Hepatocyte (in vitro differentiated cells): ENCODE data around the gene KRT7. TPM values are rescaled to one million over a fixed set of nuclear protein-coding genes. Genes with fewer than 3 reads are reported as not detected.

Experiments
- DNase-seq: peaks from one replicate; pipeline ENCODE4 v3.0.0-alpha.2; 2016; ENCODE audit warnings: low spot score
- H2AFZ ChIP-seq: fragments of 200-600 bp; sonication (generic); 2 replicates; pipeline ENCODE4 v1.6.0; 2016; ENCODE audit warnings: antibody characterized with exemption, mild to moderate bottlenecking
- H3K27ac ChIP-seq: fragments of 200-600 bp; sonication (generic); 2 replicates; pipeline ENCODE4 v1.5.1; 2016; ENCODE audit warnings: mild to moderate bottlenecking
- H3K27me3 ChIP-seq: fragments of 200-600 bp; sonication (generic); 2 replicates; pipeline ENCODE4 v1.6.1; 2016
- H3K36me3 ChIP-seq: fragments of 200-600 bp; sonication (generic); replicated peaks from 2 replicates; pipeline ENCODE4 v1.5.1; 2016; ENCODE audit warnings: low read depth; ENCODE audit not compliant: insufficient read depth
- H3K4me1 ChIP-seq: fragments of 200-600 bp; sonication (generic); 2 replicates; pipeline ENCODE4 v1.5.1; 2016; ENCODE audit warnings: mild to moderate bottlenecking, moderate library complexity; ENCODE audit not compliant: insufficient read depth
- H3K4me2 ChIP-seq: fragments of 200-600 bp; sonication (generic); 2 replicates; pipeline ENCODE4 v1.6.0; 2016
- H3K4me3 ChIP-seq: fragments of 200-600 bp; sonication (generic); 2 replicates; pipeline ENCODE4 v1.5.1; 2016; ENCODE audit warnings: mild to moderate bottlenecking
- H3K79me2 ChIP-seq: fragments of 200-600 bp; sonication (generic); 2 replicates; pipeline ENCODE4 v1.6.0; 2017; ENCODE audit warnings: mild to moderate bottlenecking
- H3K9me2 ChIP-seq: fragments of 200-600 bp; sonication (generic); replicated peaks from 2 replicates; pipeline ENCODE4 v1.6.0; 2017; ENCODE audit warnings: mild to moderate bottlenecking; ENCODE audit not compliant: insufficient read depth
- H3K9me3 ChIP-seq: fragments of 200-600 bp; sonication (generic); 2 replicates; pipeline ENCODE4 v1.5.1; 2016; ENCODE audit warnings: low read depth, mild to moderate bottlenecking
- H4K20me1 ChIP-seq: fragments of 200-600 bp; sonication (generic); 2 replicates; pipeline ENCODE4 v1.6.0; 2016; ENCODE audit warnings: mild to moderate bottlenecking; ENCODE audit not compliant: insufficient read depth, poor library complexity, severe bottlenecking
- EZH2 ChIP-seq: fragments of 200-600 bp; sonication (generic); IDR thresholded peaks from 2 replicates; pipeline ENCODE4 v1.6.1; 2016; ENCODE audit warnings: antibody characterized with exemption, mild to moderate bottlenecking, borderline replicate concordance
- EZH2phosphoT487 ChIP-seq: fragments of 200-600 bp; sonication (generic); IDR thresholded peaks from one replicate; pipeline ENCODE4 v1.6.1; 2018; ENCODE audit warnings: antibody characterized with exemption, mild to moderate bottlenecking, low read depth, moderate library complexity; ENCODE audit not compliant: unreplicated experiment, severe bottlenecking
- WGBS: methylation state at CpG from one replicate; pipeline ENCODE4 v1.1.6; 2016; ENCODE audit warnings: low lambda C conversion rate; ENCODE audit errors: missing lambda C conversion rate; 5-methylcytosine and 5-hydroxymethylcytosine counted together
- polyA plus RNA-seq: library from polyadenylated mRNA; unstranded; fragments of >200 nt; fragmentation: Nextera tagmentation; extraction: Ambion mirVana; gene quantifications from 2 replicates; pipeline ENCODE4 v1.2.1, GENCODE V29; 2016
- total RNA-seq: library from RNA; depleted of rRNA; stranded (reverse); fragments of >200 nt; gene quantifications from 2 replicates; pipeline ENCODE4 v1.2.3, GENCODE V29; 2014
- TF ChIP-seq, protein P1 (sequence below): fragments of 200-600 bp; sonication (generic); IDR thresholded peaks from 2 replicates; pipeline ENCODE4 v1.5.1; 2016; ENCODE audit warnings: antibody characterized with exemption, mild to moderate bottlenecking; ENCODE audit not compliant: poor library complexity

The KRT7 gene
- total and polyA plus RNA-seq, 2 experiments from 2014 or later: 27.1 to 33.3 TPM

DNA sequence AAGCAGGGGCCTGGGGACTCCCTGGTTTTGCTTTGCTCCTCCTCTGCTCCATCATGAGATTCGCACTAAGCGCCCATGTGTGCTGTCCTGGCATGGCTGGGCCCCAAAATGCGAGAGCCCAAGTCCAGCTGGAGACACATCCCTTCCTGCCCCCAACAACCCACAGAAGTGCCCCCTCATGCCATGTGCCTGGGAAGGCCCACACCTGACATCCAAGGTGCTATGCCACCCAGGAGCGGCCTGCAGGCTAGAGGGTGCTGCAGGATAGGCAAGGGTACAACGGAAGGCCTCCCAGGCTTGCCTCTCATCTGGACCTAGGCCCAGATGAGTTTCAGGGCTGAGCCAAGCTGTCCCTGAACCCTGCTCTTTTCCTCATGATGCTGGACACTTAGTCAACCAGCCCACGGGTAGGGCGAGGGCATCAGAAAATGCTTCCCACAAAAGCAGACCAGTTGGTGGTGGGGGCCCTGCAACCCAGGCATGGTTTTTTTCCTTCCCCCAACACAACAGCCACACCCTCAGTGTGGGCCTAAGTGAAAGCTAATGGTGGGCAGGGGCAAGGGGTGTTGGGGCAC, 28.0 kb upstream of the KRT7 start:
- DNase-seq: no peak
- H3K9me2 ChIP-seq: no peaks in the 10 kb centered on the region
- H3K9me3 ChIP-seq: no peaks in the 10 kb centered on the region
- no peak overlapping the region for H3K27ac ChIP-seq
- H3K4me3 ChIP-seq: no peak overlapping the region
- H4K20me1 ChIP-seq: no peaks in the 10 kb centered on the region
- H3K79me2 ChIP-seq: no peaks in the 10 kb centered on the region
- no peak overlapping the region for H2AFZ ChIP-seq
- TF ChIP-seq EZH2phosphoT487 (no peak), EZH2 (no peak)
- TF ChIP-seq, protein P1, sequence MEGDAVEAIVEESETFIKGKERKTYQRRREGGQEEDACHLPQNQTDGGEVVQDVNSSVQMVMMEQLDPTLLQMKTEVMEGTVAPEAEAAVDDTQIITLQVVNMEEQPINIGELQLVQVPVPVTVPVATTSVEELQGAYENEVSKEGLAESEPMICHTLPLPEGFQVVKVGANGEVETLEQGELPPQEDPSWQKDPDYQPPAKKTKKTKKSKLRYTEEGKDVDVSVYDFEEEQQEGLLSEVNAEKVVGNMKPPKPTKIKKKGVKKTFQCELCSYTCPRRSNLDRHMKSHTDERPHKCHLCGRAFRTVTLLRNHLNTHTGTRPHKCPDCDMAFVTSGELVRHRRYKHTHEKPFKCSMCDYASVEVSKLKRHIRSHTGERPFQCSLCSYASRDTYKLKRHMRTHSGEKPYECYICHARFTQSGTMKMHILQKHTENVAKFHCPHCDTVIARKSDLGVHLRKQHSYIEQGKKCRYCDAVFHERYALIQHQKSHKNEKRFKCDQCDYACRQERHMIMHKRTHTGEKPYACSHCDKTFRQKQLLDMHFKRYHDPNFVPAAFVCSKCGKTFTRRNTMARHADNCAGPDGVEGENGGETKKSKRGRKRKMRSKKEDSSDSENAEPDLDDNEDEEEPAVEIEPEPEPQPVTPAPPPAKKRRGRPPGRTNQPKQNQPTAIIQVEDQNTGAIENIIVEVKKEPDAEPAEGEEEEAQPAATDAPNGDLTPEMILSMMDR: no peak
- no peaks in the 10 kb centered on the region for H3K27me3 ChIP-seq
- H3K4me1 ChIP-seq: peaks cover 13% of the 10 kb centered on the region
- 95% methylated on average over 7 of the region's 7 CpGs for WGBS
- no peak overlapping the region for H3K4me2 ChIP-seq
- H3K36me3 ChIP-seq: no peaks in the 10 kb centered on the region

DNA sequence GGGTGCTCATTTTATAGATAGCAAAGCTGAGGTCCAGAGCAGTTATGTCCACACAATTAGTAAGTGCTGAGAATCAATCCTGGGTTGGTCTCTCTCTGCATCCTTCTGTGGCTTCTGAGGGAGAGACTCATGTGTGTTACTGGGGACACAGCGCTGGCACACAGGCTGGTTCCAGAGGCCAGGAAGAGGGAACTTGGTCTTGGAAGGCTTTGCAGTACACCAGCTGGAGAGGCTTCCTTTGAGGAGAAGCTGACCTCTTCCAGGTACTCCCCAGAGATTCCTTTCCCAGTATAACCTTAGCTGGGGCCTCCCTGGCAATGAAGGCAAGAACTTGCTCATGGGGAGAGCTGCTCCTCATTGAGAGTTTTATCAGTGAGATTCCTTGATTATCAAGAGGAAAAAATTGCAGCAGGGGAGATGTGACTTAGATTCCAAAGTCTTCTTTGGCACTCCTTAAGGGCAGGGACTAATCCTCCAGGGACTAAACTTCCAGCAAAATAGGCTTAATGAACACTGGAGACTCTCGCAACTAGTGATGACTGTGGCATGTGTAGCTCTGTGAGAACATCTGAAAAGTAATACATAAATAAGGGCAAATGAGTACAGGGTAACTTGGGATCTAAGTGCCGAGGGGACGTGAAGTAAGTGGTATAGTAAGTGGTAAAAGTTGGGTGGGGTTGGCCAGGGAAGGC, 27.3 kb upstream of the KRT7 start:
- no peak for DNase-seq
- Histone ChIP-seq H3K27ac (no peak overlapping the region), H3K4me3 (no peak overlapping the region), H3K9me2 (no peaks in the 10 kb centered on the region), H3K4me2 (no peak overlapping the region), H2AFZ (no peak overlapping the region), H3K79me2 (no peaks in the 10 kb centered on the region), H3K9me3 (no peaks in the 10 kb centered on the region), H3K4me1 (peaks cover 13% of the 10 kb centered on the region), H3K36me3 (no peaks in the 10 kb centered on the region), H4K20me1 (no peaks in the 10 kb centered on the region), H3K27me3 (no peaks in the 10 kb centered on the region)
- 87% methylated on average over 4 of the region's 4 CpGs for WGBS
- TF ChIP-seq EZH2phosphoT487 (no peak), EZH2 (no peak)
- TF ChIP-seq, protein P1: no peak

DNA sequence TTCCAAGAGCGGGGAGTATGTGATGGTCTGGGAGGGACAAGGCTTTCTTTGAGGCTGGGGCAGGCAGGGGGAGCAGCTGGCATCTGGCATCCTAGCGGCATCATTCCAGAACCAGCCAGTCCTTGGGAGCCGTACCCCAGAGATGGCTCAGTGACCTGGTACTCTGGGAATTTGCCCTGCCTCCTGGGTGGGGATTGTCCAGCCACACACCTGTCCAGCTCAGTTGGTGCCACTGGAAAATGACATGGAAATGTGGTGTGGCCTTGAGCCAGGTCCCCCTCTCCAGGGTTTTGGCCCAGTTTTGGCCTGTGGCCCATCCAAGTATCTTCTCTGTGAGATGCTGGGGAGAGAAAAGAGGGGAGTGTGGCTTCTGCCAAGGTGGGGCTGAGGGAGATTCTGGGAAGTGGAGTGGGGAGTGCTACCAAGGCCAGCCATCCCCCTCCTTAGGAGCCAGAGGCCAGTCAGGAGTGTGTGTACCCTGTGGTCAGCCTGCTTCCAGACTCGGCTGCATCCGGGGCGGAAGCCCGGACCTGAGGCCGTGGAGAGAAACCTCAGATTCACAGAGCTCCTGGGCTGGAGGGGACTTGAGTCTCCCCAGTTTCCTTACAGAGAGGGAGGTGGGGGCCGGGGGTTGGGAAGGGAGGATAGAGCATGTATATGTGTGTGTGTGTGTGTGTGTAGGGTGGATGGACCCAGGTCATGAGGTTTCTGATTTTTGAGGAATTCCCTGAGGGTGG, 26.6 kb upstream of the KRT7 start:
- Histone ChIP-seq H3K4me1 (peaks cover 13% of the 10 kb centered on the region), H3K36me3 (no peaks in the 10 kb centered on the region), H3K79me2 (no peaks in the 10 kb centered on the region), H3K4me2 (no peak overlapping the region), H3K27me3 (no peaks in the 10 kb centered on the region), H3K9me3 (no peaks in the 10 kb centered on the region), H3K4me3 (no peak overlapping the region), H3K27ac (no peak overlapping the region), H3K9me2 (no peaks in the 10 kb centered on the region), H2AFZ (no peak overlapping the region), H4K20me1 (no peaks in the 10 kb centered on the region)
- DNase-seq: no peak
- WGBS: 93% methylated on average over 9 of the region's 9 CpGs
- TF ChIP-seq EZH2: no peak
- TF ChIP-seq, protein P1: no peak
- TF ChIP-seq EZH2phosphoT487: no peak
